HL-60 (cell line): ENCODE data around the gene SH3BGRL3.

Experiments used
- DNase-seq, 2 experiments: peaks; one replicate each; pipeline ENCODE4 v3.0.0-alpha.2; 2010 to 2020; ENCODE audit warnings: low read depth in 1 of 2, low spot score in 1 of 2
- H3K27ac ChIP-seq: fragments of 250-450 bp; sonication (Bioruptor Pico); replicated peaks from 2 replicates; pipeline ENCODE4 v1.5.1; 2020; ENCODE audit warnings: mild to moderate bottlenecking, moderate library complexity
- H3K27me3 ChIP-seq: fragments of 250-450 bp; sonication (Bioruptor Pico); 2 replicates; pipeline ENCODE4 v1.5.1; 2021; ENCODE audit warnings: mild to moderate bottlenecking, moderate library complexity; ENCODE audit not compliant: insufficient read depth, poor library complexity, severe bottlenecking
- H3K4me3 ChIP-seq: replicated peaks from 2 replicates; pipeline ENCODE4 v1.5.1; 2011; ENCODE audit warnings: mild to moderate bottlenecking, control low read depth, low read length; ENCODE audit not compliant: insufficient read depth
- CTCF ChIP-seq: IDR thresholded peaks from one replicate; pipeline ENCODE4 v1.5.1; 2011; ENCODE audit warnings: low read length, control low read depth, inconsistent platforms; ENCODE audit not compliant: insufficient read depth
- GABPA ChIP-seq: IDR thresholded peaks from 2 replicates; pipeline ENCODE4 v1.6.1; 2012; ENCODE audit warnings: low read depth
- POLR2AphosphoS5 ChIP-seq: IDR thresholded peaks from 2 replicates; pipeline ENCODE4 v1.6.1; 2012; ENCODE audit warnings: low read depth
- SPI1 ChIP-seq: IDR thresholded peaks from 2 replicates; pipeline ENCODE4 v1.6.1; 2012; ENCODE audit warnings: low read depth, mild to moderate bottlenecking, borderline replicate concordance
- TF ChIP-seq, protein P1 (sequence below): IDR thresholded peaks from 2 replicates; pipeline ENCODE4 v1.6.1; 2012; ENCODE audit warnings: low read depth; ENCODE audit not compliant: insufficient replicate concordance

Gene SH3BGRL3

DNA sequence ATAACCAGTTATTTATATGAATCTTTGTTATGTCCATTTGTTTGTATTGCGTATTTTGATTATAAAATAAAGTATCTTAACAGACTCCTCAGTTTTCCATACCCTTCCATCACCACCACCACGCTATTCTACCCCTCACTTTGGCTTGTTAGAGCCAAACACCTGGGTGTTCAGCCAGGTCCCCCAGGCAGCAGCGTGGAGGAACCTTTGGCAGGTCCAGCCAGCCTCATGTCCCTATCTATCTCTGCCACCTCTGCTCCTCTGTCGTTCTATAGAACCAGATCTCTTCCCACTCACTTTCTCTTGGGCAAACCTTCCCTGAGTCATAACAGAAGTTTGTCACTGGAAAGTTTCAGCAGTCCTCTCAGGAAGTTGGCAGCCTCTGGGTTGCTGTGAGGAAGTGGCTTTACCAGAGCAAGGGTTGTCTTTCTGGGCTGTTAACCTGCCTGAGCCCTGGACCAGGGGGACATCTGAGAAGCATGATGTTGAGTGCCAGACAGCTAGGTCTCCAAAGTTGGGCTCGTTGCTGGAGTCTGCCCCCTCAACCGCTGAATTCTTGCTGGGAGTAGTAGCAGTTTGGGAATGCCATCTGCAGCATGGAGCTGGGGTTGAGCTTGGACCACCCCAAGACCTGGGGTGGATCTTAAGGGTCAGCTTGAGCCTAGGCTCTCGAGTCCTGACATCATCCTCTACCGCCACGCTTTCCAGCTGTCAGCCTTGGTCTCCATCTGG is 996 bp upstream of the SH3BGRL3 start:
- peak; percentile 95 for TF ChIP-seq SPI1
- TF ChIP-seq CTCF, result no peak
- peak overlapping the region; percentile 88 for H3K27ac ChIP-seq
- DNase-seq, result peak in 1 of 2 experiments; percentile 79
- peak overlapping the region; percentile 75 for H3K4me3 ChIP-seq
- H3K27me3 ChIP-seq, result no peaks in the 10 kb centered on the region

GRCh38 chr1:26280333-26281042 is 602 bp downstream of the SH3BGRL3 start:
- H3K27ac ChIP-seq, result peak overlapping the region; percentile 88
- 0 out of 2 replicates have a peak, but pooled peaks have one; percentile 10 for TF ChIP-seq POLR2AphosphoS5
- TF ChIP-seq SPI1, result peak; percentile 43; the same call in 1 of the 2 replicates
- TF ChIP-seq CTCF, result no peak
- peak; percentile 62 to 83 for DNase-seq
- no peaks in the 10 kb centered on the region for H3K27me3 ChIP-seq
- H3K4me3 ChIP-seq, result peak overlapping the region; percentile 75

GRCh38 chr1:26281091-26281958 is 1.4 kb downstream of the SH3BGRL3 start:
- no peak overlapping the region; the same call in 1 of the 2 replicates for H3K27ac ChIP-seq
- H3K4me3 ChIP-seq, result peak overlapping the region; percentile 75
- H3K27me3 ChIP-seq, result no peaks in the 10 kb centered on the region
- no peak for DNase-seq
- TF ChIP-seq GABPA (no peak), SPI1 (no peak), POLR2AphosphoS5 (peak; percentile 48; the same call in 1 of the 2 replicates)

DNA sequence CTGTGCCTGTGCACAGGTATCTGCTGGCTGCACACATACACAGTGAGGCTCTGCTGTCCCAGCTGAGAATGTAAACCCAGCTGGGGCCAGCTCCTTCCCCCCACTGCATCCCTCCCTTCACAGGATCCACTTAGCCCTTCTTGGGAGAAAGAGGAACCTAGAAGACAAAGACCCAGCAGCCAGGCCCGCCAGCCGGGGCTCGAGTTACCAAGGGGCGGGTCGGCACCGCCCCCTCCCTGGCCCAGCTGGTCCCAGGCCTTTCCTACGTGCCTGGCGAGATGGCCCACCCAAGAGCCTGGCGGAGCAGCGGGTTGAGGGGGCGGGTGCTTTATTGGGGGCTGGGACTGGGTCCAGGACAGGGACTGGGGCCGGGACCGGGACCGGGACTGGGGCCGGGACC is 2.1 kb downstream of the SH3BGRL3 start:
- no peaks in the 10 kb centered on the region for H3K27me3 ChIP-seq
- H3K4me3 ChIP-seq, result no peak overlapping the region; the same call in 1 of the 2 replicates
- H3K27ac ChIP-seq, result no peak overlapping the region
- TF ChIP-seq CTCF, result no peak
- no peak for TF ChIP-seq SPI1
- TF ChIP-seq, protein P1, sequence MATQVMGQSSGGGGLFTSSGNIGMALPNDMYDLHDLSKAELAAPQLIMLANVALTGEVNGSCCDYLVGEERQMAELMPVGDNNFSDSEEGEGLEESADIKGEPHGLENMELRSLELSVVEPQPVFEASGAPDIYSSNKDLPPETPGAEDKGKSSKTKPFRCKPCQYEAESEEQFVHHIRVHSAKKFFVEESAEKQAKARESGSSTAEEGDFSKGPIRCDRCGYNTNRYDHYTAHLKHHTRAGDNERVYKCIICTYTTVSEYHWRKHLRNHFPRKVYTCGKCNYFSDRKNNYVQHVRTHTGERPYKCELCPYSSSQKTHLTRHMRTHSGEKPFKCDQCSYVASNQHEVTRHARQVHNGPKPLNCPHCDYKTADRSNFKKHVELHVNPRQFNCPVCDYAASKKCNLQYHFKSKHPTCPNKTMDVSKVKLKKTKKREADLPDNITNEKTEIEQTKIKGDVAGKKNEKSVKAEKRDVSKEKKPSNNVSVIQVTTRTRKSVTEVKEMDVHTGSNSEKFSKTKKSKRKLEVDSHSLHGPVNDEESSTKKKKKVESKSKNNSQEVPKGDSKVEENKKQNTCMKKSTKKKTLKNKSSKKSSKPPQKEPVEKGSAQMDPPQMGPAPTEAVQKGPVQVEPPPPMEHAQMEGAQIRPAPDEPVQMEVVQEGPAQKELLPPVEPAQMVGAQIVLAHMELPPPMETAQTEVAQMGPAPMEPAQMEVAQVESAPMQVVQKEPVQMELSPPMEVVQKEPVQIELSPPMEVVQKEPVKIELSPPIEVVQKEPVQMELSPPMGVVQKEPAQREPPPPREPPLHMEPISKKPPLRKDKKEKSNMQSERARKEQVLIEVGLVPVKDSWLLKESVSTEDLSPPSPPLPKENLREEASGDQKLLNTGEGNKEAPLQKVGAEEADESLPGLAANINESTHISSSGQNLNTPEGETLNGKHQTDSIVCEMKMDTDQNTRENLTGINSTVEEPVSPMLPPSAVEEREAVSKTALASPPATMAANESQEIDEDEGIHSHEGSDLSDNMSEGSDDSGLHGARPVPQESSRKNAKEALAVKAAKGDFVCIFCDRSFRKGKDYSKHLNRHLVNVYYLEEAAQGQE, result no peak
- TF ChIP-seq POLR2AphosphoS5, result no peak
- TF ChIP-seq GABPA, result no peak
- DNase-seq, result peak in 1 of 2 experiments; percentile 57
